PC-9 (cell line): ENCODE measurements around the gene RNF146.

ENCODE experiments used
- EZH2 ChIP-seq: fragments of 200-600 bp; sonication (generic); IDR thresholded peaks from 2 replicates; pipeline ENCODE4 v1.8.0; 2017; ENCODE audit warnings: antibody characterized with exemption, low read depth
- TF ChIP-seq, protein P1 (sequence below): fragments of 200-600 bp; sonication (generic); conservative IDR thresholded peaks from 2 replicates; pipeline ENCODE4 v1.6.1; 2017; ENCODE audit warnings: mixed run types, antibody characterized with exemption, mild to moderate bottlenecking, moderate library complexity

- TF ChIP-seq EZH2, result no peak
- TF ChIP-seq, protein P1, sequence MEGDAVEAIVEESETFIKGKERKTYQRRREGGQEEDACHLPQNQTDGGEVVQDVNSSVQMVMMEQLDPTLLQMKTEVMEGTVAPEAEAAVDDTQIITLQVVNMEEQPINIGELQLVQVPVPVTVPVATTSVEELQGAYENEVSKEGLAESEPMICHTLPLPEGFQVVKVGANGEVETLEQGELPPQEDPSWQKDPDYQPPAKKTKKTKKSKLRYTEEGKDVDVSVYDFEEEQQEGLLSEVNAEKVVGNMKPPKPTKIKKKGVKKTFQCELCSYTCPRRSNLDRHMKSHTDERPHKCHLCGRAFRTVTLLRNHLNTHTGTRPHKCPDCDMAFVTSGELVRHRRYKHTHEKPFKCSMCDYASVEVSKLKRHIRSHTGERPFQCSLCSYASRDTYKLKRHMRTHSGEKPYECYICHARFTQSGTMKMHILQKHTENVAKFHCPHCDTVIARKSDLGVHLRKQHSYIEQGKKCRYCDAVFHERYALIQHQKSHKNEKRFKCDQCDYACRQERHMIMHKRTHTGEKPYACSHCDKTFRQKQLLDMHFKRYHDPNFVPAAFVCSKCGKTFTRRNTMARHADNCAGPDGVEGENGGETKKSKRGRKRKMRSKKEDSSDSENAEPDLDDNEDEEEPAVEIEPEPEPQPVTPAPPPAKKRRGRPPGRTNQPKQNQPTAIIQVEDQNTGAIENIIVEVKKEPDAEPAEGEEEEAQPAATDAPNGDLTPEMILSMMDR, result no peak
Measured at GRCh38 chr6:127303917-127304316, 37.3 kb downstream of the RNF146 start.
